B cell (primary cell): ENCODE data around the gene RAB22A. TPM values are rescaled to one million over a fixed set of nuclear protein-coding genes. Genes with fewer than 3 reads are reported as not detected.

Source experiments
- ATAC-seq: fragments of 200-7000 bp; cut with Tn5 transposase; one replicate; pipeline ENCODE4 v1.10.0; 2021; ENCODE audit warnings: low read depth, mild to moderate bottlenecking, moderate number of reproducible peaks, moderate library complexity
- CTCF ChIA-PET: fragments of 350-600 bp; sonication (Branson Sonifier 250); formaldehyde crosslinking; loops from one replicate; lab custom pipeline; 2021; ENCODE audit warnings: antibody characterized with exemption, inconsistent platforms; lab: Charles Lee
- POLR2A ChIA-PET: fragments of 350-600 bp; sonication (Branson Sonifier 250); formaldehyde crosslinking; loops from one replicate; lab custom pipeline; 2021; ENCODE audit warnings: antibody characterized with exemption; lab: Charles Lee
- DNase-seq: peaks from one replicate; pipeline ENCODE4 v3.0.0; 2013
- H2AFZ ChIP-seq: 2 replicates; pipeline ENCODE4 v1.6.1; 2012; ENCODE audit warnings: mild to moderate bottlenecking, low read depth, low read length; ENCODE audit not compliant: insufficient read depth, poor library complexity, severe bottlenecking
- H3K27ac ChIP-seq, 2 donors: 1 replicate in 1 of 2; 2 replicates in 1 of 2; pipeline ENCODE4 v1.5.1; 2012 to 2013; ENCODE audit warnings: low read length in 2 of 2, mild to moderate bottlenecking in 2 of 2, moderate library complexity in 1 of 2
- H3K27me3 ChIP-seq, 4 experiments: fragments of 200-600 bp in 1 of 4; sonication (generic) in 1 of 4; replicated peaks in 1 of 4; 1 replicate in 2 of 4; 2 replicates in 2 of 4; pipeline versions ENCODE4 v1.6.1 to v1.7.0; 2013 to 2016; ENCODE audit warnings: low read length in 3 of 4, mild to moderate bottlenecking in 2 of 4, mixed read lengths in 1 of 4, moderate library complexity in 1 of 4; ENCODE audit not compliant: insufficient read depth in 4 of 4, control insufficient read depth in 3 of 4; ENCODE audit errors: control extremely low read depth in 1 of 4
- H3K36me3 ChIP-seq, 2 experiments: replicated peaks in 1 of 2; 1 replicate in 1 of 2; 2 replicates in 1 of 2; pipeline versions ENCODE4 v1.6.1 to v1.7.1; 2013; ENCODE audit warnings: low read length in 1 of 2; ENCODE audit not compliant: insufficient read depth in 2 of 2, control insufficient read depth in 1 of 2; ENCODE audit errors: control extremely low read depth in 1 of 2, extremely low read depth in 1 of 2
- H3K4me1 ChIP-seq, 2 donors: fragments of 200-600 bp in 1 of 2; sonication (generic) in 1 of 2; 1 replicate in 1 of 2; 2 replicates in 1 of 2; pipeline versions ENCODE4 v1.5.1 to v1.6.1; 2013 to 2017; ENCODE audit warnings: low read length in 2 of 2; ENCODE audit not compliant: control insufficient read depth in 2 of 2, insufficient read depth in 2 of 2
- H3K4me2 ChIP-seq: replicated peaks from 2 replicates; pipeline ENCODE3; 2012; ENCODE audit warnings: mild to moderate bottlenecking, low read depth, low read length; ENCODE audit not compliant: poor library complexity, severe bottlenecking
- H3K4me3 ChIP-seq, 5 experiments: fragments of 200-600 bp in 1 of 5; sonication (generic) in 1 of 5; 1 replicate in 3 of 5; 2 replicates in 2 of 5; pipeline versions ENCODE4 v1.5.1 to v1.7.0; 2011 to 2016; ENCODE audit warnings: low read length in 4 of 5, mild to moderate bottlenecking in 4 of 5, low read depth in 2 of 5, control low read depth in 1 of 5, moderate library complexity in 1 of 5; ENCODE audit not compliant: insufficient read depth in 1 of 5; ENCODE audit errors: control extremely low read depth in 1 of 5, extremely low read depth in 1 of 5
- H3K79me2 ChIP-seq: fragments of 200-600 bp; sonication (generic); one replicate; pipeline ENCODE4 v1.6.0; 2016; ENCODE audit warnings: low read length; ENCODE audit not compliant: control insufficient read depth, insufficient read depth
- H3K9ac ChIP-seq: fragments of 200-600 bp; sonication (generic); 2 replicates; pipeline ENCODE4 v1.6.1; 2017; ENCODE audit warnings: mild to moderate bottlenecking, low read length, moderate library complexity
- H3K9me3 ChIP-seq, 3 donors: one replicate each; pipeline versions ENCODE4 v1.6.1 to v1.7.1; 2013; ENCODE audit warnings: low read length in 2 of 3; ENCODE audit not compliant: control insufficient read depth in 2 of 3, insufficient read depth in 1 of 3; ENCODE audit errors: control extremely low read depth in 1 of 3
- H4K20me1 ChIP-seq: 2 replicates; pipeline ENCODE4 v1.6.0; 2012; ENCODE audit warnings: mild to moderate bottlenecking, low read length; ENCODE audit not compliant: insufficient read depth, control insufficient read depth, poor library complexity, severe bottlenecking
- H3K27ac Mint-ChIP-seq: one replicate; pipeline ENCODE4 v1.8.0; 2021; ENCODE audit warnings: mixed read lengths
- H3K27me3 Mint-ChIP-seq: one replicate; pipeline ENCODE4 v1.8.0; 2021; ENCODE audit warnings: mixed read lengths
- H3K4me1 Mint-ChIP-seq: one replicate; pipeline ENCODE4 v1.8.0; 2021; ENCODE audit warnings: mixed read lengths
- H3K4me3 Mint-ChIP-seq: one replicate; pipeline ENCODE4 v1.8.0; 2021; ENCODE audit warnings: mixed read lengths
- H3K9me3 Mint-ChIP-seq: one replicate; pipeline ENCODE4 v1.8.0; 2022; ENCODE audit warnings: mixed read lengths; ENCODE audit not compliant: insufficient read depth
- CTCF ChIP-seq: fragments of 200-600 bp; IDR thresholded peaks from one replicate; pipeline ENCODE4 v1.8.0; 2022; ENCODE audit warnings: antibody characterized with exemption, mild to moderate bottlenecking
- EZH2 ChIP-seq: IDR thresholded peaks from 2 replicates; pipeline ENCODE4 v1.6.1; 2012; ENCODE audit warnings: borderline replicate concordance, low read depth, mild to moderate bottlenecking, moderate library complexity, low read length; ENCODE audit not compliant: insufficient read depth, poor library complexity, severe bottlenecking
- WGBS: methylation state at CpG from one replicate; pipeline ENCODE4 v1.1.5; 2013; ENCODE audit warnings: missing lambda C conversion rate; ENCODE audit not compliant: insufficient coverage; 5-methylcytosine and 5-hydroxymethylcytosine counted together
- intact Hi-C: fragments of 100-400 bp; cut with micrococcal nuclease; formaldehyde crosslinking; loops from one replicate; pipeline ENCODE4 v1.10.0; 2022
- polyA plus RNA-seq: library from polyadenylated mRNA; depleted of rRNA; stranded (reverse); fragments of >200 nt; gene quantifications from 2 replicates; pipeline ENCODE4 v1.2.3, GENCODE V29; 2012
- total RNA-seq, 2 donors: library from RNA; stranded (reverse); fragments of 120-200 nt in 1 of 2; gene quantifications; 1 replicate in 1 of 2; 2 replicates in 1 of 2; pipeline versions ENCODE4 v1.2.3 to v1.2.4, GENCODE V29; 2013 to 2022

RAB22A gene
- total and polyA plus RNA-seq, 2 donors (not counting 1 experiment from before 2014, with no cell fraction given) = 7.5 to 21.1 TPM

GRCh38 chr20:58305061-58305460, 4.5 kb upstream of the RAB22A start:
- WGBS = 100% methylated on average over 1 of the region's 1 CpG
- no peak for TF ChIP-seq CTCF
- TF ChIP-seq EZH2 = no peak
- ChIA-PET CTCF (no interaction called here), POLR2A (no interaction called here)
- Histone ChIP-seq H3K27ac (peak overlapping the region in 1 of 2 donors; percentile 97), H3K4me2 (no peak overlapping the region), H3K4me1 (peaks cover 36 to 43% of the 10 kb centered on the region in 2 donors), H3K27me3 (no peaks in the 10 kb centered on the region), H3K9ac (no peak overlapping the region), H3K4me3 (no peak overlapping the region), H3K36me3 (no peaks in the 10 kb centered on the region), H2AFZ (no peak overlapping the region), H3K9me3 (peaks cover 0 to 4% (median 0%) of the 10 kb centered on the region in 3 donors), H3K79me2 (peaks cover 53% of the 10 kb centered on the region), H4K20me1 (peaks cover 12% of the 10 kb centered on the region)
- H3K27ac Mint-ChIP-seq = peak overlapping the region; percentile 3
- no peaks in the 10 kb centered on the region for H3K27me3 Mint-ChIP-seq
- DNase-seq = no peak
- no peaks in the 10 kb centered on the region for H3K9me3 Mint-ChIP-seq
- peaks cover 49% of the 10 kb centered on the region for H3K4me1 Mint-ChIP-seq
- ATAC-seq = no peak
- intact Hi-C loops = loop anchor here (5.0 to 10.0 kb wide), 5 partner anchors 152 to 830 kb away; partner anchors contain the start of gene PRELID3B
- H3K4me3 Mint-ChIP-seq = peak overlapping the region; percentile 50
